ENCODE measurements around the gene CYP27B1.

Gene CYP27B1

DNA sequence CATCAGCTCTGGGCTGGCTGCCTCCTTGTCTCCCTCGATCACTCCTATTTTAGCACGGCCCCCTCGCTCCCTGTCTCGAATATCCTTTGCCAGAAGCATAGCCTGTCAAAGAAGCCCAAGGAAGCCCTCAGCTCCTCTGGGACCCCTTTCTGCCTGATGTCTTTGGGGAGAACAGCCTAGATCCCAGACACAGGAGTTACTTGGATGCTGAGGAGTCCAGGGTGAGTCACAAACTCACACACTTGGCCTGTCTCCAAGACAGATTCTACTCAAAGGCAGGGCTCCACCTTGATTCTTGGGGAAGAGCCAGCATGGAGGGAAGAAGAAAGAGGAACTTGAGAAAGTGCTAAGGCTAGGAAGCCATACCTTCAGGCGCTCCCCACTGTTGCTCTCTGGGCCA, 43.6 kb upstream of the CYP27B1 start:
- Histone ChIP-seq H3K79me2 (ENCODE audit: insufficient read depth, low read length) (no peaks in the 10 kb centered on the region), H3K9me3 (ENCODE audit: insufficient read depth, low read length) (no peaks in the 10 kb centered on the region), H3F3A (ENCODE audit: insufficient read depth) (no peaks in the 10 kb centered on the region), H4K20me1 (ENCODE audit: low read depth, low read length) (no peaks in the 10 kb centered on the region), H2AFZ (ENCODE audit: low read depth, low read length, severe bottlenecking) (no peak overlapping the region), H3K4me2 (ENCODE audit: low read depth, low read length, poor library complexity, severe bottlenecking) (no peak overlapping the region), H3K27me3 (ENCODE audit: low read length) (no peaks in the 10 kb centered on the region), H3K4me3 (ENCODE audit: insufficient read depth, low read length, poor library complexity, severe bottlenecking) (no peak overlapping the region), H3K27ac (ENCODE audit: low read depth, low read length) (no peak overlapping the region), H3K9ac (ENCODE audit: low read length) (no peak overlapping the region), H3K36me3 (ENCODE audit: low read length) (no peaks in the 10 kb centered on the region), H3K9me2 (replicated peaks; ENCODE audit: insufficient read depth, low read length) (no peaks in the 10 kb centered on the region)
- TF ChIP-seq CTCF (IDR thresholded peaks at IDR 0.05; ENCODE audit: insufficient read depth, low read length, poor library complexity, severe bottlenecking): no peak
- no peak for TF ChIP-seq EZH2phosphoT487 (conservative IDR thresholded peaks at IDR 0.05; ENCODE audit: low read length)

DNA sequence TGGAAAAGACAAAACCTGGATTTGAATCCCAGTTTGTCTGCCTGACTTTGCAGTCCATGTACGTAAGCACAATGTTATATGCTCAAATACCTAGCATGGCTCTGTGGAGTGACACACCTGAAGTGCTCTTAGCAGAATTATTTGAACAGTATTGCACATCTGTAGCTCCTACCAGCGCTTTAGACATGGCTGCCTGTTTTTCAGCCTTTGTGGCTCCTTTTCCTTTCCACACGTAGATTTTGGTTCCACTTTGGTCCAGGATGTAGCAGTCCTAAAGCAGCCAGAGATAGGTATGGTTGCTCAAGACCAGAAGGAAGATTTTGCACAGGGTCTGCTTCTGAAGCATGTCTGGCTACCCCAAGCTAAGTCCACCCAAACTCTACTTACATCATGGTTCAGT, 42.5 kb upstream of the CYP27B1 start:
- H3K9me2 ChIP-seq (replicated peaks; ENCODE audit: insufficient read depth, low read length): no peaks in the 10 kb centered on the region
- no peaks in the 10 kb centered on the region for H3K36me3 ChIP-seq (ENCODE audit: low read length)
- no peaks in the 10 kb centered on the region for H3F3A ChIP-seq (ENCODE audit: insufficient read depth)
- no peaks in the 10 kb centered on the region for H3K9me3 ChIP-seq (ENCODE audit: insufficient read depth, low read length)
- no peaks in the 10 kb centered on the region for H4K20me1 ChIP-seq (ENCODE audit: low read depth, low read length)
- H3K9ac ChIP-seq (ENCODE audit: low read length): no peak overlapping the region
- H2AFZ ChIP-seq (ENCODE audit: low read depth, low read length, severe bottlenecking): no peak overlapping the region
- no peak overlapping the region for H3K4me2 ChIP-seq (ENCODE audit: low read depth, low read length, poor library complexity, severe bottlenecking)
- H3K79me2 ChIP-seq (ENCODE audit: insufficient read depth, low read length): no peaks in the 10 kb centered on the region
- TF ChIP-seq CTCF (IDR thresholded peaks at IDR 0.05; ENCODE audit: insufficient read depth, low read length, poor library complexity, severe bottlenecking) (no peak), EZH2phosphoT487 (conservative IDR thresholded peaks at IDR 0.05; ENCODE audit: low read length) (no peak)
- H3K4me3 ChIP-seq (ENCODE audit: insufficient read depth, low read length, poor library complexity, severe bottlenecking): no peak overlapping the region
- no peaks in the 10 kb centered on the region for H3K27me3 ChIP-seq (ENCODE audit: low read length)
- no peak overlapping the region for H3K27ac ChIP-seq (ENCODE audit: low read depth, low read length)

DNA sequence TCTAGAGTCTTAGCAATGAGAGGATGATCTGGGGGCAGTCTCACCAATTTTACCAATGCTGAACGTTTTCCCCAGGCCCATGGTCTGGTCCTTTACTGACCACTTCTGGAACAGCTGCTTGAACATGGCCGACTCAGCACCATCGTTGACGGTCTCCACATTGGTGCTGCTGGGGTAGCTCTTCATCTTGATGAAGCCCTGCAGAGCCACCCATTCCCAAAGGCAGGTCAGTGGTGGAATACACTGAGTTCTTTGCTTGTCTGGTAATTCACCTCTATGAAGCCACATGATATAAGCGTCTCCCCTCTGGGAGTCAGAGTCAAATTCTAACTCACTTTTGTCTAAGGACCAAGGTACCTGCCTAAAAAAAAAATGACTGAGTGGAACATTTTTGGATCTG, 41.5 kb upstream of the CYP27B1 start:
- H3K79me2 ChIP-seq (ENCODE audit: insufficient read depth, low read length): no peaks in the 10 kb centered on the region
- no peak overlapping the region for H2AFZ ChIP-seq (ENCODE audit: low read depth, low read length, severe bottlenecking)
- no peaks in the 10 kb centered on the region for H4K20me1 ChIP-seq (ENCODE audit: low read depth, low read length)
- no peaks in the 10 kb centered on the region for H3K9me2 ChIP-seq (replicated peaks; ENCODE audit: insufficient read depth, low read length)
- no peak overlapping the region for H3K9ac ChIP-seq (ENCODE audit: low read length)
- H3K36me3 ChIP-seq (ENCODE audit: low read length): no peaks in the 10 kb centered on the region
- TF ChIP-seq EZH2phosphoT487 (conservative IDR thresholded peaks at IDR 0.05; ENCODE audit: low read length) (no peak), CTCF (IDR thresholded peaks at IDR 0.05; ENCODE audit: insufficient read depth, low read length, poor library complexity, severe bottlenecking) (no peak)
- H3K4me2 ChIP-seq (ENCODE audit: low read depth, low read length, poor library complexity, severe bottlenecking): no peak overlapping the region
- no peak overlapping the region for H3K27ac ChIP-seq (ENCODE audit: low read depth, low read length)
- no peaks in the 10 kb centered on the region for H3F3A ChIP-seq (ENCODE audit: insufficient read depth)
- no peaks in the 10 kb centered on the region for H3K9me3 ChIP-seq (ENCODE audit: insufficient read depth, low read length)
- H3K27me3 ChIP-seq (ENCODE audit: low read length): no peaks in the 10 kb centered on the region
- no peak overlapping the region for H3K4me3 ChIP-seq (ENCODE audit: insufficient read depth, low read length, poor library complexity, severe bottlenecking)

GRCh38 chr12:57807285-57807684, 40.4 kb upstream of the CYP27B1 start:
- no peaks in the 10 kb centered on the region for H3K9me3 ChIP-seq (ENCODE audit: insufficient read depth, low read length)
- H3K9ac ChIP-seq (ENCODE audit: low read length): no peak overlapping the region
- H3K79me2 ChIP-seq (ENCODE audit: insufficient read depth, low read length): no peaks in the 10 kb centered on the region
- TF ChIP-seq EZH2phosphoT487 (conservative IDR thresholded peaks at IDR 0.05; ENCODE audit: low read length) (no peak), CTCF (IDR thresholded peaks at IDR 0.05; ENCODE audit: insufficient read depth, low read length, poor library complexity, severe bottlenecking) (no peak)
- no peak overlapping the region for H3K4me2 ChIP-seq (ENCODE audit: low read depth, low read length, poor library complexity, severe bottlenecking)
- H3K4me3 ChIP-seq (ENCODE audit: insufficient read depth, low read length, poor library complexity, severe bottlenecking): no peak overlapping the region
- no peaks in the 10 kb centered on the region for H3K27me3 ChIP-seq (ENCODE audit: low read length)
- no peak overlapping the region for H2AFZ ChIP-seq (ENCODE audit: low read depth, low read length, severe bottlenecking)
- H3K36me3 ChIP-seq (ENCODE audit: low read length): no peaks in the 10 kb centered on the region
- no peaks in the 10 kb centered on the region for H4K20me1 ChIP-seq (ENCODE audit: low read depth, low read length)
- no peaks in the 10 kb centered on the region for H3F3A ChIP-seq (ENCODE audit: insufficient read depth)
- no peaks in the 10 kb centered on the region for H3K9me2 ChIP-seq (replicated peaks; ENCODE audit: insufficient read depth, low read length)
- no peak overlapping the region for H3K27ac ChIP-seq (ENCODE audit: low read depth, low read length)

Measured in SU-DHL-6 (cell line).